Measurements from ENCODE around the gene CBFA2T3.

The CBFA2T3 gene

GRCh38 chr16:88853325-88853941 lies 123.6 kb downstream of the CBFA2T3 start:
- no peak for DNase-seq

- DNase-seq = no peak
Observed at GRCh38 chr16:88851616-88852015, 125.4 kb downstream of the CBFA2T3 start.

- DNase-seq = no peak
Observed at GRCh38 chr16:88850531-88851199, 126.3 kb downstream of the CBFA2T3 start.

GRCh38 chr16:88848557-88848956 lies 128.4 kb downstream of the CBFA2T3 start:
- no peak for DNase-seq

- no peak for DNase-seq
Observed at GRCh38 chr16:88847654-88848053, 129.4 kb downstream of the CBFA2T3 start.

- no peak for DNase-seq
Observed at GRCh38 chr16:88846088-88846487, 130.9 kb downstream of the CBFA2T3 start.

- DNase-seq = no peak
Observed at GRCh38 chr16:88844419-88845036, 132.5 kb downstream of the CBFA2T3 start.

- no peak for DNase-seq
Observed at GRCh38 chr16:88843256-88843655, 133.8 kb downstream of the CBFA2T3 start.

GRCh38 chr16:88842806-88843205 lies 134.2 kb downstream of the CBFA2T3 start:
- no peak for DNase-seq

- no peak for DNase-seq
Observed at GRCh38 chr16:88842308-88842756, 134.7 kb downstream of the CBFA2T3 start.

GRCh38 chr16:88841521-88842307 lies 135.3 kb downstream of the CBFA2T3 start:
- no peak for DNase-seq

- no peak for DNase-seq
Observed at GRCh38 chr16:88840600-88841215, 136.3 kb downstream of the CBFA2T3 start.

- no peak for DNase-seq
Observed at GRCh38 chr16:88839745-88840599, 137.0 kb downstream of the CBFA2T3 start.

GRCh38 chr16:88839026-88839529 lies 137.9 kb downstream of the CBFA2T3 start:
- no peak for DNase-seq

GRCh38 chr16:88838566-88838965 lies 138.4 kb downstream of the CBFA2T3 start:
- no peak for DNase-seq

- DNase-seq = no peak
Observed at GRCh38 chr16:88837806-88838205, 139.2 kb downstream of the CBFA2T3 start.

GRCh38 chr16:88836791-88837190 lies 140.2 kb downstream of the CBFA2T3 start:
- no peak for DNase-seq

- DNase-seq = no peak
Observed at GRCh38 chr16:88835818-88836217, 141.2 kb downstream of the CBFA2T3 start.

GRCh38 chr16:88835383-88835782 lies 141.6 kb downstream of the CBFA2T3 start:
- no peak for DNase-seq

GRCh38 chr16:88834670-88835069 lies 142.3 kb downstream of the CBFA2T3 start:
- DNase-seq = no peak

- DNase-seq = no peak
Observed at GRCh38 chr16:88833086-88833485, 143.9 kb downstream of the CBFA2T3 start.

- no peak for DNase-seq
Observed at GRCh38 chr16:88831838-88832237, 145.2 kb downstream of the CBFA2T3 start.
